HG03135 (cell line): ENCODE measurements around the gene RNPEP.
A peak's percentile ranks its signal among the peaks of the same experiment; 100 is the strongest.
"Not testable (repeated sequence)": the region's sequence is repeated elsewhere in the genome, so short reads cannot be mapped to it uniquely, and the experiment has no call there.

ENCODE experiments used
- ATAC-seq: cut with Tn5 transposase; IDR thresholded peaks from one replicate; pipeline ENCODE4 v1.9.1; 2021; ENCODE audit warnings: mild to moderate bottlenecking, moderate library complexity; ENCODE audit not compliant: unreplicated experiment

RNPEP gene, protein sequence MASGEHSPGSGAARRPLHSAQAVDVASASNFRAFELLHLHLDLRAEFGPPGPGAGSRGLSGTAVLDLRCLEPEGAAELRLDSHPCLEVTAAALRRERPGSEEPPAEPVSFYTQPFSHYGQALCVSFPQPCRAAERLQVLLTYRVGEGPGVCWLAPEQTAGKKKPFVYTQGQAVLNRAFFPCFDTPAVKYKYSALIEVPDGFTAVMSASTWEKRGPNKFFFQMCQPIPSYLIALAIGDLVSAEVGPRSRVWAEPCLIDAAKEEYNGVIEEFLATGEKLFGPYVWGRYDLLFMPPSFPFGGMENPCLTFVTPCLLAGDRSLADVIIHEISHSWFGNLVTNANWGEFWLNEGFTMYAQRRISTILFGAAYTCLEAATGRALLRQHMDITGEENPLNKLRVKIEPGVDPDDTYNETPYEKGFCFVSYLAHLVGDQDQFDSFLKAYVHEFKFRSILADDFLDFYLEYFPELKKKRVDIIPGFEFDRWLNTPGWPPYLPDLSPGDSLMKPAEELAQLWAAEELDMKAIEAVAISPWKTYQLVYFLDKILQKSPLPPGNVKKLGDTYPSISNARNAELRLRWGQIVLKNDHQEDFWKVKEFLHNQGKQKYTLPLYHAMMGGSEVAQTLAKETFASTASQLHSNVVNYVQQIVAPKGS

GRCh38 chr1:201982623-201983379 lies at the start of gene RNPEP:
Gene RNPEP (plus strand): TSS chr1:201982648. CDS start chr1:201982667, 19 bp downstream.
- ATAC-seq = peak; percentile 72

DNA sequence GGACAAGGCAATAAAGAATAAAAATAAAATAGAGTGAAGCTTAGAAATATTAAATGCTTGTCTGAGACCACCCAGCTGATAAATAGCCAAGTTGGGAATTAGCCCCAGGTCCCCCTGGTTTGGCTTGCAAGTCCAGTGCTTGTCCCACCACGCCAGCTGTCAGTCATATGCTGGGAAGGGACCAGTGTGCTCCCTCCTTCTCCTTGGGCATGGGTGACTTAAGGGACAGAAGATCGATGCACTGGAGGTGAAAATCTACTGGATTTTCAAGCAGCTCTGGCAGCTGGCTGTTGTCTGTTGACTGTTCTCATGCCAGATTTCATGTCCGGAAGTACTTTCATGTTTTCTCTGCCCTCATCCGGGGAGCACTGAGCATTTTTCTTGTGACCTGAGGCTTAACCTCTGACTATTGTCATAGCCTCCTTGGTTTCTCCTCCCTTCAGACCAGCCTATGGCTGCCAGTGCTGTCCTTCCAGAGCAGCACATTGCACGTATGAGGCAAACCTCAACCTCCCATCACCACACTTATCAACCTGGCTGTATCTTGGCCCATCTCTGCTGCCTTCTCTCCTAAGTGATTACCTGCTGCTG lies 48.5 kb upstream of the RNPEP start:
- ATAC-seq = no peak

GRCh38 chr1:201937624-201938213 lies 44.7 kb upstream of the RNPEP start:
- ATAC-seq = no peak

DNA sequence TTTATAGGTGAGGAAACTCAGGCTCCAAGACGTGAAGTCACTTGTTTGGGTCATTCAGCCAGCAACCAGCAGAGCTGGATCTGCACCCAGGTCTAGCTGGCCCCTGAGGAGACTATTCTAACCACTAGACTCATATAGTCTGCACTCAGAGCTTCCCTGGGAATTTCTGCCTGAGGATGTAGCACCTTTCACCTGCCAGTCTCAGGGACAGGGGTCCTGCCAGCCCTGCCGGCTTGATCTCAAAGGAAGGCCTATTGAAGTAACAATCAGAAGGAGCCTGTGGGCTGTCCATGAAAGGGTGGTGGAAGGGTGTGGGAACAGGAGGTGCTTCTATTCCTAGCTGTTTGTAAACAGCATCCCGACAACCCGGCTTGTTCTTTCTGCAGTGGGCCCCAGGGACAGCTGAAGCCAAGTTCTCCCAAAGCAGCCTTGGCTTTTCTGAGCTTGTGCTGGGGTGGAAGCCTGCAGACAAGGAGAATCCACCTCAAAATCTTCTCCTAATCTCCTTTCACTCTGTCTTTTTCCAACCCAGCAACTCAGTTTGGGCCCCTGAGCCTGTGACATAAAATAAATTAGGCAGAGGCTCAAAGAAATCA lies 43.9 kb upstream of the RNPEP start:
- ATAC-seq = no peak

GRCh38 chr1:201939148-201939547 lies 43.3 kb upstream of the RNPEP start:
- ATAC-seq = no peak

- no peak for ATAC-seq
These were observed 42.9 kb upstream of the RNPEP start for GRCh38 chr1:201939574-201939973.

DNA sequence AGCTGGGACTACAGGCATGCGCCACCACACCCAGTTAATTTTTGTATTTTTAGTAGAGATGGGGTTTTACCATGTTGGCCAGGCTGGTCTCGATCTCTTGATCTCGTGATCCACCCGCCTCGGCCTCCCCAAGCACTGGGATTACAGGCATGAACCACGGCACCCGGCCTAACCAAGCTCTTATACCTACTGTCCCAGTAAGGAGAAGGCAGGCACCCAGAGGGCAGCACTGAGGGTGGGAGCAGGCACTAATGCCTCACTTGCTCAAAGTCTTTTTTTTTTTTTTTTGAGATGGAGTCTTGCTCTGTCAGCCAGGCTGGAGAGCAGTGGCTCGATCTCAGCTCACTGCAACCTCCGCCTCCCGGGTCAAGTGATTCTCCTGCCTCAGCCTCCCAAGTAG lies 42.1 kb upstream of the RNPEP start:
- ATAC-seq = not testable (repeated sequence)

DNA sequence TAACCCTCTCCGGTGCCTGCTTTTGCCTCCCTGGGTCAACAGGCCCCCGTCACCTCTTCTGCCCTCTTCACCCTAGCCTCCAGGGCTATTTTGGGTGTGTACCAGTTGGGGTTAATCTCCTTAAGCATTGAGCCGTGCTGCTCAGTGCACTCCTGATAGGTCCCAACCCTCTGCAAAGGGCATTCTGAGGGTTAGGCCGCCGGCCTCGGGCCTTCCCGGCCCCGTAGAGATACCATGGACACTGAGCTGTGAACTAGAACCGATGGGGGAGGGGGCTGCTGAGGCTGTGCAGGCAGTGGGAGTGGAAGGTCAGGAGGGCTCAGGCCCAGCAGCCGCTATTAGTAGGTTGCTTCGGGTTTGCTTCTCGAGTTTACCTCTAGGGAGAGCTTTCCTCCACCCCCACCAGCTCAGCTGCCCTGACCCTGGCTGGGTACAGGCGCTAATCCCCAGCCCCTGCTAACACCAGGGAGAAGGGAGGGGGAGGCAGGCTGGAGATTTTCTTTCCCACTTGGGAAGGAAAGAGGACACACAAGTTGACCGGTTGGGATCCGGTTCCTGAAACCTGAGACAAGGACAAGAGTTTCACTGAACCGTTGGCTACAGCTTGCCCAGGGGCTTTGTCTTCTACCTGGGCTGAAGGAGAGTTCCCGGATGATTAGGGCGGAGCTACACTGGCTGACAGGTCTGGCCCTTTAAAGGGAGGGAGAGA lies 40.9 kb upstream of the RNPEP start:
- no peak for ATAC-seq

GRCh38 chr1:201942129-201942495 lies 40.3 kb upstream of the RNPEP start:
- no peak for ATAC-seq

- no peak for ATAC-seq
These were observed 38.4 kb upstream of the RNPEP start for GRCh38 chr1:201944002-201944401.

DNA sequence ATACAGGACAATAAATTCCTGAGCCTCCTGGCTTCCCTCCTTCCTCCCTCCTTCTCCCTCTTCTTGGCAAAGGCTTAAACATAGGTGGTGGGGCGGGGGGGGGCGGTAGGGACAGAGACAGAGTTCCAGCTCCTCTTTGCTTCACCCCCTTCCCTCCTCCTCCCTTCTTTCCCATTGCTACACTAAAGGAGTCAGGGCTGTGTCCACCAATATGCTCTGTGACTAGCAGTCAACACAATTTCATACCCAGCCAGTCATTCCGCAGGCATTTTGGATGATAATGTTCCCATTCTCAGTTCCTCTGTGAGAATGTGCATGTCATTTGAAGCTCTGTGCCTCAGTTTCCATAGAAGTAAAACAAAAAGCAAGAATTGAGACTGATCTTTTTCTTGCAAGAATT lies 37.8 kb upstream of the RNPEP start:
- ATAC-seq = no peak

DNA sequence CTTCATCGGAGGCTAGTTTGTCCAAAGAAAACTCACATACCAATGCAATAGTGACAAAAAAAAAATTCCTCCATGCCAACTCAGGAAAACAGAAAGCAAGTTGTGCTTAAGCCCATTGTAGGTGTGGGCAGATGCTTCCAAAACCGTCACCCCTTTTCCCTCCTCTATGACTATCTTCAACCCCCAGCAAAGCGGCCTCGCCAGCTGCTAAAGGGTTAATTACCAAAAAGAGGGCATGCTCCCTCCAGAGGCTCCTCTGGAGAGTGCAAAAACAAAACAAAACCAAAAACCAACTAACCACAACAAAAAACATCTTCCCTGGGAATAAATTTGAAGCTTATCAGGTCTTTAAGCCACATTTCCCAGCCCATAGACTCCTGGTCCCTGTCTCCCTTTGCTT lies 37.3 kb upstream of the RNPEP start:
- no peak for ATAC-seq

DNA sequence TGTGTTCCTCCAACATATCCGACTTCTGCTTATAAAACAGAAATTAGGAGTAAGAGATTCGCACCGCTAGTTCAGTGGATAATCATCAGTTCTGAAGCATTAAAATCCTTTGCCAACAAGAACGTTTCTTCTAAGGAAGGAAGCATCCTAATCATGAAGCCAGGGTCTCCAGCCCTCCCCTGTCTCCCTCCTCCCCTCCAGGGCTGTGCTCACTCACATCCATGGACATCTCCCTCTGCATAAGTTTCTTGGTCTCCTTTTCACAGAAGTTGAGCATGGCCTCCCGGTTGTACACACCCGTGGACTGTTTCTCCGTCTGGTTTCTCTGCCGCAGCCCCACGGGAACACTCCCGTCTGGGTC lies 36.6 kb upstream of the RNPEP start:
- ATAC-seq = no peak

DNA sequence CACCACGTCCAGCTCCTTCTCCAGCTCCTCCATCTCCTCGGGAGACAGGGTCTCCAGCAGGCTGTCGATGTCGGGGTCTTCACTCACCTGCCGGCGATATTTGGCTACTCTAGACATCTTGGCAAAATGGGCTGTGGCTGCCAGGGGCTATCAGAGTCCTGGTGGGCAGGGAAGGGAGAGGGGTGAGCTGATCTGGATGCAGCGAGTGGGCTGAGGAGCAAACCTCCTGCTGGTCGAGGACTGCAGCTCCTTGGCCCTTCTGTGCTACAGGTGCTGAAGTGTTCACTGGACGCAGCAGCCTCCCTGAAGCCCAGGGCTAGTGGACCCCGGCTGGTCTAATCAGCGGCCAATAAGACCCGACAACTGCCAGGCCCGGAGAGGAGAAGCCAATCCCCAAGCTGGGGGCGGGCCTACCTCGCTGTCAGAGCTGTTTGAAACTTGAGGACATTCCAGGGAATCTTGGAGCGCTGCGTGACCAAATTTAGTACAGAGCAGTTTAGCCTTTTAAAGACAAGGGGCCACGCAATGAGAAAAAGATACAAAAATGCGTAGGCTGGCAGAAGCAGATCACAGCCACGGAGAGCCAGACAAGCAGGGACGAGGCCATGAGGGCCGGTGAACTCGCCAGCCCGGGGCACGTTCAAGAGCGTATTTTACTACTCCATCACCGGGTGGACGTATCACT lies 36.1 kb upstream of the RNPEP start, which contains the start of gene LMOD1:
Gene LMOD1 (minus strand): TSS at position 325 of the 685 bp plus-strand sequence. CDS start 208 bp downstream, at position 117.
- ATAC-seq = no peak

GRCh38 chr1:201947697-201948008 lies 34.8 kb upstream of the RNPEP start:
- no peak for ATAC-seq

- ATAC-seq = no peak
These were observed 33.0 kb upstream of the RNPEP start for GRCh38 chr1:201949491-201949890.

DNA sequence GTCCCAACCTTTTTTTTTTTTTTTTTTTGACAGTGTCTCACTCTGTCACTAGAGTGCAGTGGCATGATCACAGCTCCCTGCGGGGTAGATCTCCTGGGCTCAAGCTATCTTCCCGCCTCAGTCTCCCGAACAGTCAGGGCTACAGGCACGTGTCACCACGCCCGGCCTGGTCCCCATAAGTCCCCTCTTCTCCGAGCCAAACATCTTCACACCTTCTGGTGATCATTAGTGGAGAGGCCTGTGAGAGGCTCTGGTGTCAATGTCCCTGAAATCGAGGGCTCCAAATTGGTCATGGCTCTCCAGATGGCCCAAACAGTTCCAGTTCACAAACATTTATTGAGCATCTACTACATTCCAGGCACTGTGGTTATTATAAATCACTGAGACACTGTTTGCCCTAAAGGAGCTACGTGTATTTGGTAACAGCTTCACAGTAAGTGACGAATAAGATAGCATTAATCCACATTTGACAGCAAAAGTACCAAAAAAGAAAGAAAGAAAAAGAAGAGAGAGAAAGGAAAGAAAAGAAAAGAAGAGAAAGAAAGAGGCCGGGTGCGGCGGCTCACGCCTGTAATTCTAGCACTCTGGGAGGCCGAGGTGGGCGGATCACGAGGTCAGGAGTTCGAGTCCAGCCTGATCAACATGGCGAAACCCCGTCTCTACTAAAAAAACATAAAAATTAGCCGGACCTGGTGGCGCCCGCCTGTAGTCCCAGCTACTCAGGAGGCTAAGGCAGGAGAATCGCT lies 28.0 kb upstream of the RNPEP start:
- no peak for ATAC-seq

DNA sequence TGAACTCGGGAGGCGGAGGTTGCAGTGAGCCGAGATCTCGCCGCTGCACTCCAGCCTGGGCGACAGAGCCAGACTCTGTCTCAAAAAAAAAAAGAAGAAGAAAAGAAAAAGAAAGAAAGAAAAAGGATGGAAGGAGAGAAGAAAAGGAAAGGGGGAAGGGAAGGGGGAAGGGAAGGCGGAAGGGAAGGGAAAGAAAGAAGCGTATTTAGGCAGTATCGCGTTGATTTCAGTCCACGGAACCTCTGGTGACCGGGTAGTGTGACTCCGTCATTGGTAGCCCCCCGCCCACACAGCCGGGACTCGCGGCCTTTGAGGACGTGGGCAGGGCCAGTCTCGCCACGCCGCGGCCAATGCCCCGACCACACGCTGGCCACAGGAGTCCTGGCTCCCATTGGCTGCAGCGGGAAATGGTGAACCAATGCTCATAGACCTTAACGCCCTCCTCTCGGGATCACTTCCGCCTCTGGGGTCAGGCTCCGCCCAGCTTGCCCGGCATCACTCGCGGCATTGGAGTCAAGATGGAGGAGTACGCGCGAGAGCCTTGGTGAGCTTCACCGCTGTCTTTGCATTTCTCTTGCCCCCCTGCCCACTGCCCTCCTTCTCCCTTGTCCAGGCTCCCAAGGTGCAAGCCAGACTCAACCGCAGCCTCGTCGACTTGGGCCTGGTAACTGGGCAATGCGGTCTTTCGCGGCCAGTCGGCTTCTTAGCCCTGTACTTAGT lies 27.3 kb upstream of the RNPEP start, which contains the start of gene TIMM17A:
Gene TIMM17A (plus strand): TSS at position 495 of the 720 bp plus-strand sequence. CDS start 24 bp downstream, at position 519.
- ATAC-seq = peak; percentile 99
